MM.1S (cell line): ENCODE measurements around the gene HADHB.

Source experiments
- DNase-seq: peaks from one replicate; pipeline ENCODE4 v3.0.0-alpha.2; 2015
- H2AFZ ChIP-seq: fragments of 300-600 bp; sonication (generic); 2 replicates; pipeline ENCODE4 v1.6.0; 2016; ENCODE audit warnings: antibody characterized with exemption, low read length
- H3F3A ChIP-seq: fragments of 300-600 bp; sonication (generic); 2 replicates; pipeline ENCODE4 v1.6.1; 2016; ENCODE audit warnings: mild to moderate bottlenecking, antibody characterized with exemption, low read length, moderate library complexity, mixed read lengths; ENCODE audit not compliant: insufficient read depth
- H3K27ac ChIP-seq: fragments of 300-600 bp; sonication (generic); 2 replicates; pipeline ENCODE4 v1.5.1; 2016; ENCODE audit warnings: mild to moderate bottlenecking, low read length
- H3K27me3 ChIP-seq: fragments of 300-600 bp; sonication (generic); replicated peaks from 2 replicates; pipeline ENCODE4 v1.6.0; 2016; ENCODE audit warnings: low read length; ENCODE audit not compliant: insufficient read depth
- H3K36me3 ChIP-seq: fragments of 300-600 bp; sonication (generic); replicated peaks from 2 replicates; pipeline ENCODE4 v1.6.1; 2016; ENCODE audit warnings: mild to moderate bottlenecking, low read length, mixed read lengths; ENCODE audit not compliant: insufficient read depth
- H3K4me1 ChIP-seq: fragments of 300-600 bp; sonication (generic); 2 replicates; pipeline ENCODE4 v1.6.1; 2016; ENCODE audit warnings: low read length, mixed read lengths
- H3K4me2 ChIP-seq: fragments of 300-600 bp; sonication (generic); 2 replicates; pipeline ENCODE4 v1.6.0; 2016; ENCODE audit warnings: low read depth, low read length
- H3K4me3 ChIP-seq: fragments of 300-600 bp; sonication (generic); 2 replicates; pipeline ENCODE4 v1.5.1; 2016; ENCODE audit warnings: low read length, mixed read lengths
- H3K79me2 ChIP-seq: fragments of 300-600 bp; sonication (generic); 2 replicates; pipeline ENCODE4 v1.6.1; 2016; ENCODE audit warnings: mixed run types, low read length, mixed read lengths
- H3K9ac ChIP-seq: fragments of 300-600 bp; sonication (generic); 2 replicates; pipeline ENCODE4 v1.6.1; 2016; ENCODE audit warnings: low read length, mixed read lengths
- H3K9me2 ChIP-seq: fragments of 300-600 bp; sonication (generic); replicated peaks from 2 replicates; pipeline ENCODE4 v1.6.1; 2016; ENCODE audit warnings: mild to moderate bottlenecking, low read length, mixed read lengths; ENCODE audit not compliant: insufficient read depth
- H3K9me3 ChIP-seq: fragments of 300-600 bp; sonication (generic); replicated peaks from 2 replicates; pipeline ENCODE4 v1.6.1; 2016; ENCODE audit warnings: mild to moderate bottlenecking, low read length, mixed read lengths; ENCODE audit not compliant: insufficient read depth
- H4K20me1 ChIP-seq: fragments of 300-600 bp; sonication (generic); 2 replicates; pipeline ENCODE4 v1.6.1; 2016; ENCODE audit warnings: mild to moderate bottlenecking, low read length, moderate library complexity, mixed read lengths; ENCODE audit not compliant: insufficient read depth
- CTCF ChIP-seq: fragments of 300-600 bp; sonication (generic); IDR thresholded peaks from 2 replicates; pipeline ENCODE4 v1.5.1; 2016; ENCODE audit warnings: antibody characterized with exemption, low read length, mixed read lengths
- EZH2 ChIP-seq: fragments of 300-600 bp; sonication (generic); optimal IDR thresholded peaks from 2 replicates; pipeline ENCODE3; 2017; ENCODE audit warnings: low read depth, mild to moderate bottlenecking, antibody characterized with exemption, low read length, mixed read lengths
- EZH2phosphoT487 ChIP-seq: fragments of 300-600 bp; sonication (generic); IDR thresholded peaks from 2 replicates; pipeline ENCODE4 v1.6.1; 2018; ENCODE audit warnings: antibody characterized with exemption, low read length

HADHB gene

GRCh38 chr2:26312471-26312870 lies 67.7 kb downstream of the HADHB start:
- DNase-seq, result no peak
- Histone ChIP-seq H3K27ac (no peak overlapping the region), H3K9me2 (no peaks in the 10 kb centered on the region), H3K27me3 (no peaks in the 10 kb centered on the region), H3K9ac (no peak overlapping the region), H2AFZ (no peak overlapping the region), H3K4me3 (no peak overlapping the region), H4K20me1 (no peaks in the 10 kb centered on the region), H3K79me2 (no peaks in the 10 kb centered on the region), H3F3A (no peaks in the 10 kb centered on the region), H3K36me3 (no peaks in the 10 kb centered on the region), H3K9me3 (no peaks in the 10 kb centered on the region), H3K4me2 (no peak overlapping the region), H3K4me1 (peaks cover 13% of the 10 kb centered on the region; the same call in 1 of the 2 replicates)
- TF ChIP-seq EZH2 (no peak), CTCF (no peak), EZH2phosphoT487 (no peak)

- Histone ChIP-seq H3K79me2 (no peaks in the 10 kb centered on the region), H3K27ac (no peak overlapping the region), H3K9me3 (no peaks in the 10 kb centered on the region), H4K20me1 (no peaks in the 10 kb centered on the region), H3K9ac (no peak overlapping the region), H3K27me3 (no peaks in the 10 kb centered on the region), H2AFZ (no peak overlapping the region), H3K36me3 (no peaks in the 10 kb centered on the region), H3F3A (no peaks in the 10 kb centered on the region), H3K4me1 (peaks cover 13% of the 10 kb centered on the region; the same call in 1 of the 2 replicates), H3K9me2 (no peaks in the 10 kb centered on the region), H3K4me2 (no peak overlapping the region), H3K4me3 (no peak overlapping the region)
- no peak for TF ChIP-seq CTCF
- TF ChIP-seq EZH2phosphoT487, result no peak
- TF ChIP-seq EZH2, result no peak
- no peak for DNase-seq
Measured at GRCh38 chr2:26313446-26313845, 68.7 kb downstream of the HADHB start.

- Histone ChIP-seq H3K4me3 (no peak overlapping the region), H3K27ac (no peak overlapping the region), H3K27me3 (no peaks in the 10 kb centered on the region), H3K4me2 (no peak overlapping the region), H3K79me2 (no peaks in the 10 kb centered on the region), H3F3A (no peaks in the 10 kb centered on the region), H3K9ac (no peak overlapping the region), H3K9me2 (no peaks in the 10 kb centered on the region), H3K9me3 (no peaks in the 10 kb centered on the region), H2AFZ (no peak overlapping the region), H4K20me1 (no peaks in the 10 kb centered on the region), H3K36me3 (no peaks in the 10 kb centered on the region), H3K4me1 (peaks cover 13% of the 10 kb centered on the region; the same call in 1 of the 2 replicates)
- no peak for TF ChIP-seq EZH2
- no peak for TF ChIP-seq EZH2phosphoT487
- no peak for TF ChIP-seq CTCF
- no peak for DNase-seq
Measured at GRCh38 chr2:26314243-26314642, 69.5 kb downstream of the HADHB start.
